ENCODE results near the gene HMSD. TPM values are rescaled to one million over a fixed set of nuclear protein-coding genes. Genes with fewer than 3 reads are reported as not detected.
"Not testable (repeated sequence)": the region's sequence is repeated elsewhere in the genome, so short reads cannot be mapped to it uniquely, and the experiment has no call there.

The HMSD gene
- total RNA-seq, 2 donors from 2014 or later = 0.61 to 38.0 TPM

DNA sequence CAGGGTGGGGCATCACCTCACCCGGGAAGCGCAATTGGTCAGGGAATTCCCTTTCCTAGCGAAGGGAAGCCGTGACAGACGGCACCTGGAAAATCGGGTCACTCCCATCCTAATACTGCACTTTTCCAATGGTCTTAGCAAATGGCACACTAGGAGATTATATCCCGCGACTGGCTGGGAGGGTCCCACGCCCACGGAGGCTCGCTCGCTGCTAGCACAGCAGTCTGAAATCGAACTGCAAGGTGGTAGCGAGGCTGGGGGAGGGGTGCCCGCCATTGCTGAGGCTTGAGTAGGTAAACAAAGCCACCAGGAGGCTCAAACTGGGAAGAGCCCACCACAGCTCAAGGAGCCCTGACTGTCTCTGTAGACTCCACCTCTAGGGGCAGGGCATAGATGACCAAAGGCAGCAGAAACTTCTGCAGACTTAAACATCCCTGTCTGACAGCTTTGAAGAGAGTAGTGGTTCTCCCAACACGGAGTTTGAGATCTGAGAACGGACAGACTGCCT lies 8.5 kb upstream of the HMSD start:
- H3K9me3 Mint-ChIP-seq; ATAC-seq; H3K27ac Mint-ChIP-seq; H3K36me3 Mint-ChIP-seq; DNase-seq (ENCODE audit: low spot score in 2 of 2): not testable (repeated sequence)

DNA sequence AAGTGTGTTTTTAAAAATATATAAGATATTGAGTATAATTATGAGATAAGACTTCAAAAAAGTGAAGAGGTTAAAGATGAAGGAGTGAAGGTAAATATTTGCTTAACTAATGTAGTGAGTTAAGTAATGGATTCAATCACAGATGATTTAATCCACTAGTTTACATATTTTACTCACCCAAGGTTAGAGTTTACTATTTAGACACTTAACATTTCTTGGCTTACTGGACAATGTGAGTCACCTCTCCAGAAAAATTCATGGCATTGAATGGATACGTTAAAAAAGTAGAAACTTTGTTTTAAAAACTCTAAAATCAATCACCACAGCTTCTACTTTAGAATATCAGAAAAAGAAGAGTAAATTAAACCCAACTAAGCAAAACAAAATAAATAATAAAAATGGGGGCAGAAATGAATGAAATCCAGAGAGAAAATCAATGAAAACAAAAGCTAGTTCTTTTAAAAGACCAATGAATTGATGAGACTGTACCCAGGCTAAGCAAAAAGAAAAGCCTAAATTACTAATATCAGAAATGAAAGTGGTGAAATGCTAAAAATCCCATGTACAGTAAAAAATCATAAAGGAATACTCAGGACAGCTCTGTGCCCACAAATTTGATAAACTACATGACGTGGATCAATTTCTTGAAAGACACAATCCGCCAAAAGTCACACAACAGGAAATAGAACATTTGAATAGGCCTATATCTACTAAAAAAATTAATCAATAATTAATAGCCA lies 1.9 kb upstream of the HMSD start:
- Mint-ChIP-seq H3K9me3 (peaks cover 5 to 6% of the 10 kb centered on the region in 2 donors), H3K27ac (peak overlapping the region in 1 of 2 donors; percentile 63), H3K36me3 (peaks cover 6 to 11% of the 10 kb centered on the region in 2 donors)
- DNase-seq (ENCODE audit: low spot score in 2 of 2) (no peak), ATAC-seq (no peak)

DNA sequence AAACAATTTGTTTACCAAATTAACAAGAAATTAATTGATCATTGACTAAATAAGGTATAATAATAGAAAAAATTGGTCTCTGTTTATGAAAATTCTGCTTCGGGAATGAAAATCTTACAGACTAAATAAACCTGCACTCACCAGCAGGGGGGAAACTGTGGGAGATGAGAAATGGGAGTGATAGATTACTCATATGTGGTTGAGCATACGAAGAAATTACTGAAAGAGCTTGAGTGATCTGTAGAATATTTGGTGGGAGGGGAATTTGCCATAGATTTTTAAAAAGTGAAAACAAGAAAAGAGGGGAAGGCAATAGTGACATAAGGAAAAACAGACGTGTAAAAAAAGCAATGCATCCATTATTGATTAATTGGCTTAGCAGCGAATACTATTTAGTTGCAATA lies 2.2 kb downstream of the HMSD start:
- H3K9me3 Mint-ChIP-seq = peaks cover 5 to 6% of the 10 kb centered on the region in 2 donors
- peaks cover 0 to 32% of the 10 kb centered on the region in 2 donors for H3K36me3 Mint-ChIP-seq
- peak; percentile 69 to 74 for ATAC-seq
- peak in 1 of 2 donors; percentile 33 for DNase-seq (ENCODE audit: low spot score in 2 of 2)
- peak overlapping the region in 1 of 2 donors; percentile 79 for H3K27ac Mint-ChIP-seq

DNA sequence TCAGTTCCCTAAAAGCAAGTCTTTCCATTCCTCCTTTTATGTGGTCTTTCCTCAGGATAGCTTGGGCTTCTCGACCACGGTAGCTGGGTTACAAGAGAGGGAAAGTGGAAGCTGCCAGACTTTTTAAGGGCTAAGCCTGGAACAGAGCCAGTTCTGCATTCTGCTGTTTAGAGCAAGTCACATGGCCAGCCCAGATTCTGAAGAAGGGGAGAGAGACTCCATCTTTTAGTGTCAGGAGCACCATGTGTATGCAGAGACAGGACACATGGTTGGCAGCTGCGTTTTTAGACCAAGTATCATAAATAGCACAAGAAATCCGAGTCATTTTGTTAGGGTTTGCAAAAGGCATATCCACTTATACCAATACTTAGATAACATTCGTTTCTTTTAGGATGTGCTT lies 4.7 kb downstream of the HMSD start:
- DNase-seq (ENCODE audit: low spot score in 2 of 2) = no peak
- peaks cover 5 to 6% of the 10 kb centered on the region in 2 donors for H3K9me3 Mint-ChIP-seq
- H3K36me3 Mint-ChIP-seq = peaks cover 0 to 32% of the 10 kb centered on the region in 2 donors
- no peak overlapping the region for H3K27ac Mint-ChIP-seq
- ATAC-seq = no peak

DNA sequence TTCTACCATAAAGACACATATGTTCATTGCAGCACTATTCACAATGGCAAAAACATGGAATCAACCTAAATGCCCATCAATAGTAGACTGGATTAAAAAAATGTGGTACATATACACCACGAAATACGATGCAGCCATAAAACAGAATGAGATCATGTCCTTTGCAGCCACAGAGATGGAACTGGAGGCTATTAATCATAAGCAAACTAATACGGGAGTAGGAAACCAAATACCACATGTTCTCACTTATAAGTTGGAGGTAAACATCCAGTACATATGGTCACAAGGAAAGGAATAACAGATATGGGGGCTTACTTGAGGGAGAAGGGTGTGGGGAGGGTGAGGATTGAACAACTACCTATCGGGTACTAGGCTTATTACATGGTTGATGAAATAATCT lies 7.7 kb downstream of the HMSD start:
- Mint-ChIP-seq H3K9me3 (no peaks in the 10 kb centered on the region), H3K27ac (no peak overlapping the region), H3K36me3 (peaks cover 0 to 30% of the 10 kb centered on the region in 2 donors)
- DNase-seq (ENCODE audit: low spot score in 2 of 2) = no peak
- peak in 1 of 2 donors; percentile 33 for ATAC-seq

DNA sequence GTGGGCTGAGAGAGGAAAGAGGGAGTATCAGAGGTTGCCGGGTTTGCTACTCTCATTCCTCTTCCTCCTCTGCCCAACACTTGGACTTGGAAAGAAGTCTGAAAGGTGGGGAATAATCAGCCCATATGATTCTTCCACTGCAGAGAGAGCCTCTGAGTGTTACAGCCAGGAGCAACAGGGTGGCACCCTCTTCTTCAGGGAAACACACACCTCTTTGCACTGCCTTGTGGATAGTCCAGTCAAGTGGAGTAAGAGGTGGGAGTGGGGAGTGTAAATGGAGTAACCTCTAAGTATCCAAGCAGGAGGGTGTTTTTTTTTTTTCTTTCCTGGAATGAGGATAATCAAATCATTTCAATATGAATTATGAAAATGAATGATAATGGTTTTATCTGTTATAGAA lies 11.8 kb downstream of the HMSD start:
- Mint-ChIP-seq H3K36me3 (peaks cover 0 to 13% of the 10 kb centered on the region in 2 donors), H3K9me3 (no peaks in the 10 kb centered on the region), H3K27ac (no peak overlapping the region)
- DNase-seq (ENCODE audit: low spot score in 2 of 2) (no peak), ATAC-seq (no peak)

DNA sequence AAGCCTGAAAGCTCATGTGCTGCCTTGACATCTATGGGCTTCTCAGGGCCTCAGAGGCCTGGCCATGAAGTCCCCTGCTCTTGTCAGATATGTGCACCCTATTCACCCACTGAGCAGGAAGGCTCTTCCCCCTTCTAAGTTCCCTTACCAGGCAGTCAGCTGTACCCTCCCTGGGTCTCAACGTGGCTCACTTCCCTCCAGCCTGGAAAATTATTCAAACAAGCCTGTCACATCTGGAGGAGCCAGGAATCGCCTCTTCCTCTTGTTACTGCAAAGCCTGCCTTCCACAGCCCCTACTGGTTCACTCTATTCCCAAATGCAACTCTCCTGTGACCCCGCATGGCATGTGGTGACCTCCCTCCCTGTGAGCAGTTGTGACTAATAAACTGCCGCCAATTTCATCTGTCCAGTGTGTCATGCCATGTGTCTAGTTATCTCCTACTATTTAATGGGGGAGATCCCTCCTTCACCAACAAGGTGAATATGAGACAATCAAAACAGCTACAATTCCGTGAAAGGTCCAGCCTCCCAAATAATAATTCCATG lies 12.4 kb downstream of the HMSD start:
- DNase-seq (ENCODE audit: low spot score in 2 of 2) (no peak), ATAC-seq (no peak)
- peaks cover 0 to 10% of the 10 kb centered on the region in 2 donors for H3K36me3 Mint-ChIP-seq
- H3K9me3 Mint-ChIP-seq = no peaks in the 10 kb centered on the region
- no peak overlapping the region for H3K27ac Mint-ChIP-seq

DNA sequence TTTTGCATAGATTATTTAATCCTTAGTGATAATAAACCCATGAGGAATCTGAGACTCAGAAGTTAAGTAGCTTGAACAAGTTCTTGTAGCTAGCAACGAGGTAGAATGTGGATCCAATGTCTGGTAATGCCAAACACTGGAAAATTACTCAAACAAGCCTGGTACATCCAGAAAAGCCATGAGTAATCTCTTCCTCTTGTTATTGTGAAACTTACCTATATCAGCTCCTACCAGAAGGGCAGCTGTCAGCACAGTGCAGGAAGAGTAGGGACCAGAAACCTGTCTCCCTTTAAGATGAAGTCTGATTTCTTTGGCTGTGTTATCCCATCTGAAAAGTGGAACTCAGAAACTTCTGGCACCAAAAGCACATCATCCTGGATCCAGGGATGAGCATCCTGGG lies 13.0 kb downstream of the HMSD start:
- Mint-ChIP-seq H3K9me3 (no peaks in the 10 kb centered on the region), H3K36me3 (peaks cover 0 to 10% of the 10 kb centered on the region in 2 donors), H3K27ac (peak overlapping the region in 1 of 2 donors; percentile 30)
- DNase-seq (ENCODE audit: low spot score in 2 of 2) (no peak), ATAC-seq (peak; percentile 60 to 94)

DNA sequence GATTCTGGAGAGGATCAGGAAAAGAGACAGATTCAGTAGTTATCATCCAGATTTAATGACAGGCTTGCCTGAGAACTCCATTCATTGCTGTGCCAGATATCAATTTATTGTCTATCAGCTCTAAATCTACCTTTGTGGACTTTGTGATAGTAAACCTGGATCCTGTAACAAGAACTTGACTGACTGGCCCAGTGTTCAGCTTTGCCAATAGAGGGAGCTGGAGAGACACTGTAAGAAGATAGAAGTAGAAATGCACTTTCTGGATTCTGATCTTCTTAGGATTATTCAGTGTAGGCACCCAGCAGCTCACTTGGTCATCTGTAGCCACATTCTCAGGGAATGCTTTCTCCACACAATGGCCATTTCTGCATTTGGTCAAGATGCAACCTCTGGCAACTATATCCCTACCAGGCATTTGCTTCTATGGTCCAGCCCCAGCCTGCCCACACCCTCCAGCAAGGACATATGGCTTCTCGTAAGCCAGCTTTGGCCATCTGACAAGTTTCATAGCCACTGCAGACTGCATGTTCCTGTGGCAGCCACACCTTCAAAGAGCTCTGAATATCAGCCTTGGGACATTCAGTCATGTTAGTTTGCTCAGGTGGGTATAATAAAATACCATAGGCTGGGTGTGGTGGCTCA lies 14.6 kb downstream of the HMSD start:
- Mint-ChIP-seq H3K27ac (no peak overlapping the region), H3K9me3 (no peaks in the 10 kb centered on the region)
- ATAC-seq = peak; percentile 52 to 63

DNA sequence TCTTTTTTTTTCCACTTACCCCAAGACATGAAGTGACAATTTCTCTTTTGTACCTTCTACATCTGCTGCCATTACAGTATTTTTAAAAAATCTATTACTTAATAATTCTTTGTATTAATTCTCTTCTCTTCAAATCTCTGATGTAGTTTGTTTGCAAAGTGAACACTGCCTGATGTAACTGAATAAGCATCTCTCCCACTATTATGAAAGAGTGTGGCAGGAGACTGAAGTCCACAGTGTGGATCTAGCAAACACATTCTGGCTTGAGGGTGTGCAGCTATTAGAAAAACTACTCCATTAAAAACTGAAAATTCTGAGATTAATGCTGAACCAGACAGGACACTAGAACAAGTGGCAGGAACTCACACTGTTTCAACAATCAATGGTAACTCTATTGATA lies 15.8 kb downstream of the HMSD start:
- H3K27ac Mint-ChIP-seq = no peak overlapping the region
- ATAC-seq (no peak), DNase-seq (ENCODE audit: low spot score in 2 of 2) (no peak)
- no peaks in the 10 kb centered on the region for H3K9me3 Mint-ChIP-seq
- H3K36me3 Mint-ChIP-seq = peaks cover 9 to 26% of the 10 kb centered on the region in 2 donors

More for the DNA sequence above, 14.6 kb downstream of the HMSD start:
- DNase-seq (ENCODE audit: low spot score in 2 of 2) = peak in 1 of 2 donors; percentile 28
- H3K36me3 Mint-ChIP-seq = peaks cover 0 to 14% of the 10 kb centered on the region in 2 donors

DNA sequence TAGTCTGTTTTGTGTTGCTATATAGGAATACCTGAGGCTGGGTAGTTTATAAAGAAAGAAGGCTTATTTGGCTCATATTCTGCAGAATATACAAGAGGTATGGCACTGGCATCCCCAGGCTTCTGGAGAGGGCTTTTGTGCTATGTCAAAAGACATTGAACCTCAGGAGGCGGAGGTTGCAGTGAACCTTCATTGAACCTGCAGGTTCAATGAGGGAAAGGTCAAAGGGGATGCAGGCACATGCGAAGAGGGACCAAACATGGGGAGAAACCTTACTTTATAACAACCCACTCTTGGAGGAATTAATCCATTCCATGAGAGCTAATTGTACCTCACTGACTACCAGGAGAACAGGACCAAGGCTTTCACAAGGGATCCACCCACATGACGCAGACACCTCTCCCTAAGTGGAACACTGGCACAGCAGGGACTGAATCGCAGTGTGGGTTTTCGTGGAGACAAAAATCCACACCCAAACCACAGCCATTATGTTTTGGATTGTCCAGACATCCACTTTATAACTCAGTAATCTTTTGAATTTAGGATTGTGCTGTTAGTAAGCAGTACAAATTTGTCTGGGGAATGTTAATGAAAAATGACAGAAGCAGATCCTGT lies 16.7 kb downstream of the HMSD start:
- Mint-ChIP-seq H3K36me3 (peaks cover 9 to 30% of the 10 kb centered on the region in 2 donors), H3K27ac (no peak overlapping the region), H3K9me3 (no peaks in the 10 kb centered on the region)
- ATAC-seq (no peak), DNase-seq (ENCODE audit: low spot score in 2 of 2) (no peak)

DNA sequence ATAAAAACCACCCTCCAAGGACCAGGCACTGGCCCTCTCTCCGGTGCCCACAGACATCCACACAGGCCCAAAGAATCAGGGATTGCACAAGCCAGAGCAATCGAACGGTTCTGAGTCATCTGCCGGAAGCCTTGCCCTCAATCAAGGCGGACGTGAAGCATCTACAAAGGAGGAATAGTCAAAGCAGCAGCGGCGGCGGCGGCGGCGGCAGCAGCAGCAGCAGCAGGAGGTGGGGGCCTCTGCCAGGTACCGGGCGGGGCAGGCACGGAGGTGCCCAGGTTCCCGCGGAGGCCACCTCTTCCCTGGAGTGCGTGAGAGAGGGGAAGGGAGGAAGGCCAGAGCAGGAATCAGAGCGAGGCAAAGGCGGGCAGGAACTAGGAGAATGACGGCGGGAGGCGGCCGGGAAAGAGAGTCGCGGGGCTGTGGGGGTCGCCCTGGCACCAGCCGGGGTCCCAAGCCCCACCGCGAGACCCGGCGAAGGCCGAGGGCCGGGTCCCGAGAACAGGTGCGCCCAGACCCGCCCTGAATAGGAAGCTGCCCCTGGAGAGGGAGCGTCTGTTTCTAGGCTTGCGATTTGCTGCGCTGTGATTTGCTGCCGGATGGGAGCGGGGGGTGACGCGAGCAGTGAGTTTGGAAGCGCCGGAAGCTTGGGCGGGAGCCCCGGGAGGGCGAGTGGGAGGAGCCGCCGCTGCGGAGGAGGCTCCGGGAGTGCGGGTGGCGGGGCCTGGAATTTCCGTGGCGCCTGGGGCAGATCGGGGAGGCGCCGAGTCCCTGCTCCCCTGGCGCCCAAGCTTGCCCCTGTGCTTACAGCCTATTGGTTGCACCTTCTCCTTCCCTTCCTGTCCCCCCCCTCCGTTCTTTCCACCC lies 21.1 kb downstream of the HMSD start, which contains the start of gene SERPINB8:
SERPINB8 (plus strand) TSS at position 140 of the 867 bp plus-strand sequence. CDS start 8,228 bp downstream, outside the sequence.
- Mint-ChIP-seq H3K9me3 (no peaks in the 10 kb centered on the region), H3K27ac (peak within 1 kb of the TSS; percentile 96 to 99), H3K36me3 (peaks cover 15 to 28% of the 10 kb centered on the region in 2 donors)
- DNase-seq (ENCODE audit: low spot score in 2 of 2) = peak; percentile 75 to 81
- peak; percentile 93 to 95 for ATAC-seq

DNA sequence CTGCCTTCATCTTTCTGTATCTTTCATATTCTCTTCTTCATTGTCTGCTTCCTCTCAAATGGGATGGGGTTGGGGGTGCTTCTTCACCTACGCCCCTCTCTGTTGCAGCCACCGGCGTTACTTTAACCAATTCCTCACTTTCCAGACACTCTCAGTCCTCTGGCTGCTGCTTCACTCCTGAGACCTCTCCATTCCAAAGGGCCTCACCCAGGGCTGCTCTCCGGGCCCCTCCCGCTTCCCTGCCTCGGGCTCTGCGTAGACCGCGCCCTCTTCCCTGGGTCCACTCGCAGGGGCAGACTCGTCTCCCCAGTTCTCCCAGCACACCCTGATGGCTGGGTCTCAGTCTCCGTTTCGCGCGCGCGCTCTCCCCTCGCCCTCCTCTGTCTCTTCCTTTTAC lies 21.7 kb downstream of the HMSD start:
- peak overlapping the region; percentile 92 to 96 for H3K27ac Mint-ChIP-seq
- DNase-seq (ENCODE audit: low spot score in 2 of 2) = no peak
- peaks cover 15 to 28% of the 10 kb centered on the region in 2 donors for H3K36me3 Mint-ChIP-seq
- no peak for ATAC-seq
- no peaks in the 10 kb centered on the region for H3K9me3 Mint-ChIP-seq

DNA sequence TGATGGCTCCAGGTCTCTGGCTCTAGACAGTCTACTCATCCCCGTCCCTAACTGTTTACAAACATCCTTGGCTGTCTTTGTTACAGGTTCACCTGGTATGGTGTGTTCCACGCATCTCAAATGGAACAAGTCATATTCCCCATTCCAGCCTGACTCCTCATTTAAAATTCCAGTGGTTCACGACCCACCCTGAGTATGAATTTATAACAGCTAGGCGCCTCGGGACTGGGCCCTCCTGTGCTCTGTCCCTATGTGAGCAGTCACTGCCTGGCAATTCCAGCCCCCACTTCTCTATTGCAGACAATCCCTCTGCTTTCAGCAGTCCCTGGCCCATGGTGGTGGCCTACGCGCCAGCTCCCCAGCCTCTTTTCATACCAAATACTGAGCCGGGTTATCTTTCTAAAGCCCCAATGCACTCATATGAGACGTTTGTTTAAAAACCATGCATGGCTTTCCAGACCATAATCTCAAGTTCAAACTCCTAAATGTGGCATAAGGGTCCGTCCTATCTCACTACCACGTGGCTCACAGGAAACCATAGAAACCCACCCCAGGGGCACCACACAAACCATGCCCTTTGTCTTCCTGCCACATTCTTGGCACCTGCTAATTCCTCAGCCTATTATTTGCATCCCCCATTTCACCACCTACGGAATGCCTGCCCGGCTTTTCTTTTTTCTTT lies 22.4 kb downstream of the HMSD start:
- no peak for DNase-seq (ENCODE audit: low spot score in 2 of 2)
- ATAC-seq = no peak
- Mint-ChIP-seq H3K36me3 (peaks cover 15 to 28% of the 10 kb centered on the region in 2 donors), H3K9me3 (no peaks in the 10 kb centered on the region), H3K27ac (peak overlapping the region; percentile 92 to 96)

DNA sequence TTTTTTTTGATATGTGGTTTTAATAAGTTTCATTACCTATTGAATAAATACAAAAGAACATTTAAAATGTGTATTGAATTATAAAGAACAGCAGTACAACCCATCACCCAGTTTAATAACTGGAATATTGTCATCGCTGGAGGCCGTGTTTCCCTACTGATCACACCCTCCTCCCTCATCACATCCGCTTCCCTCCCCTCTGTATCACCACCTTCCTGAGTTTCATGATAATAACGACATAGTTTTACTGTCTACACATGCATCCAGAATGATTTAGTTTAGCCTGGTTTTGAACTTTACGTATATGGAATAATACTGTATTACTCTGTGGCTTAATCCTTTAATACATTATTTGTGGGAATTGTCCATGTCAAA lies 22.9 kb downstream of the HMSD start:
- Mint-ChIP-seq H3K36me3 (peaks cover 15 to 28% of the 10 kb centered on the region in 2 donors), H3K27ac (no peak overlapping the region), H3K9me3 (no peaks in the 10 kb centered on the region)
- ATAC-seq (no peak), DNase-seq (ENCODE audit: low spot score in 2 of 2) (no peak)
